H1 (cell line): ENCODE data around the gene CHST11. TPM values are rescaled to one million over a fixed set of nuclear protein-coding genes. Genes with fewer than 3 reads are reported as not detected.

ENCODE experiments used
- CTCF ChIA-PET: fragments of 300-600 bp; sonication (Branson Sonifier 250); formaldehyde crosslinking; loops from one replicate; lab custom pipeline; 2021; ENCODE audit not compliant: partially characterized antibody; lab: Charles Lee
- POLR2A ChIA-PET: fragments of 300-600 bp; sonication (Branson Sonifier 250); formaldehyde crosslinking; loops from one replicate; lab custom pipeline; 2021; ENCODE audit warnings: inconsistent platforms; ENCODE audit not compliant: partially characterized antibody; lab: Charles Lee
- DNase-seq, 2 experiments: peaks; one replicate each; pipeline versions ENCODE4 v3.0.0 to v3.0.0-alpha.2; 2010 to 2022; ENCODE audit warnings: low spot score in 2 of 2, low read depth in 1 of 2, mixed read lengths in 1 of 2
- FAIRE-seq: peaks from 2 replicates; lab custom pipeline; 2011; peaks lifted over from hg19 to GRCh38; lab: Jason Lieb, UNC
- H2AFZ ChIP-seq: 2 replicates; pipeline ENCODE4 v1.8.1; 2012; ENCODE audit warnings: low read length, inconsistent platforms
- H2AK5ac ChIP-seq: 2 replicates; pipeline ENCODE4 v1.6.1; 2013; ENCODE audit warnings: low read depth, low read length
- H2BK120ac ChIP-seq: replicated peaks from 2 replicates; pipeline ENCODE3; 2013; ENCODE audit warnings: low read depth, low read length, inconsistent platforms
- H2BK12ac ChIP-seq: 2 replicates; pipeline ENCODE4 v1.6.1; 2013; ENCODE audit warnings: low read depth, low read length
- H2BK15ac ChIP-seq: 2 replicates; pipeline ENCODE4 v1.6.1; 2013; ENCODE audit warnings: low read length
- H2BK20ac ChIP-seq: 2 replicates; pipeline ENCODE4 v1.6.1; 2013; ENCODE audit warnings: low read length
- H2BK5ac ChIP-seq: 2 replicates; pipeline ENCODE4 v1.6.1; 2013; ENCODE audit warnings: low read depth, low read length
- H3K14ac ChIP-seq: 2 replicates; pipeline ENCODE4 v1.6.1; 2013; ENCODE audit warnings: inconsistent platforms; ENCODE audit not compliant: insufficient read length
- H3K18ac ChIP-seq: 2 replicates; pipeline ENCODE4 v1.6.1; 2013; ENCODE audit warnings: low read length; ENCODE audit errors: extremely low read depth
- H3K23ac ChIP-seq: 2 replicates; pipeline ENCODE4 v1.6.1; 2013; ENCODE audit warnings: inconsistent platforms; ENCODE audit not compliant: insufficient read length
- H3K23me2 ChIP-seq: 2 replicates; pipeline ENCODE4 v1.6.1; 2013; ENCODE audit warnings: low read depth, low read length
- H3K27ac ChIP-seq: 2 replicates; pipeline ENCODE4 v1.6.1; 2011; ENCODE audit warnings: low read depth, low read length, inconsistent platforms
- H3K27me3 ChIP-seq, 4 experiments: replicated peaks in 1 of 4; 1 replicate in 1 of 4; 2 replicates in 3 of 4; pipeline versions ENCODE4 v1.6.1 to v1.8.1; 2011 to 2013; ENCODE audit warnings: low read length in 3 of 4, mild to moderate bottlenecking in 3 of 4, inconsistent platforms in 2 of 4, mixed read lengths in 2 of 4, moderate library complexity in 1 of 4; ENCODE audit not compliant: control insufficient read depth in 3 of 4, insufficient read depth in 3 of 4; ENCODE audit errors: extremely low read depth in 1 of 4
- H3K36me3 ChIP-seq, 4 experiments: 2 replicates each; pipeline versions ENCODE4 v1.6.1 to v1.8.1; 2011 to 2013; ENCODE audit warnings: mild to moderate bottlenecking in 4 of 4, low read length in 3 of 4, moderate library complexity in 2 of 4, control low read depth in 1 of 4, inconsistent platforms in 1 of 4; ENCODE audit not compliant: insufficient read depth in 4 of 4, control insufficient read depth in 2 of 4
- H3K4ac ChIP-seq: replicated peaks from 2 replicates; pipeline ENCODE3; 2013; ENCODE audit warnings: low read length, low read depth, mixed read lengths, inconsistent platforms; ENCODE audit not compliant: insufficient read length
- H3K4me1 ChIP-seq, 4 experiments: replicated peaks in 1 of 4; 1 replicate in 1 of 4; 2 replicates in 3 of 4; pipeline versions ENCODE4 v1.6.1 to v1.8.1; 2011 to 2013; ENCODE audit warnings: low read length in 3 of 4, inconsistent platforms in 2 of 4, mixed read lengths in 1 of 4; ENCODE audit not compliant: insufficient read depth in 4 of 4, control insufficient read depth in 3 of 4
- H3K4me2 ChIP-seq, 2 experiments: 2 replicates each; pipeline versions ENCODE4 v1.6.1 to v1.8.1; 2011 to 2013; ENCODE audit warnings: low read depth in 2 of 2, low read length in 2 of 2, control low read depth in 1 of 2, inconsistent platforms in 1 of 2, mild to moderate bottlenecking in 1 of 2; ENCODE audit not compliant: insufficient read depth in 1 of 2
- H3K4me3 ChIP-seq, 4 experiments: fragments of 200-600, 300-600 bp in 1 of 4; sonication (generic), shearing (Covaris generic), sonication (Bioruptor Twin) in 1 of 4; 2 replicates each; pipeline versions ENCODE4 v1.5.1 to v1.8.1; 2011 to 2016; ENCODE audit warnings: low read length in 4 of 4, low read depth in 3 of 4, control low read depth in 2 of 4, inconsistent platforms in 2 of 4, mild to moderate bottlenecking in 2 of 4, mixed read lengths in 1 of 4, moderate library complexity in 1 of 4; ENCODE audit not compliant: insufficient read depth in 2 of 4; ENCODE audit errors: extremely low read depth in 1 of 4
- H3K56ac ChIP-seq: replicated peaks from 2 replicates; pipeline ENCODE3; 2013; ENCODE audit warnings: low read depth, mild to moderate bottlenecking, mixed read lengths, low read length, inconsistent platforms; ENCODE audit not compliant: insufficient read length
- H3K79me1 ChIP-seq: 2 replicates; pipeline ENCODE4 v1.6.1; 2013; ENCODE audit warnings: low read depth, low read length, control low read depth
- H3K79me2 ChIP-seq, 2 experiments: 2 replicates each; pipeline versions ENCODE4 v1.6.1 to v1.8.1; 2012 to 2013; ENCODE audit warnings: low read length in 2 of 2, mild to moderate bottlenecking in 2 of 2, inconsistent platforms in 1 of 2; ENCODE audit not compliant: insufficient read depth in 2 of 2, control insufficient read depth in 1 of 2
- H3K9ac ChIP-seq, 4 experiments: replicated peaks in 1 of 4; 1 replicate in 1 of 4; 2 replicates in 3 of 4; pipeline versions ENCODE4 v1.6.1 to v1.8.1; 2011 to 2013; ENCODE audit warnings: low read depth in 3 of 4, low read length in 3 of 4, control low read depth in 2 of 4, mild to moderate bottlenecking in 2 of 4, moderate library complexity in 2 of 4, inconsistent platforms in 1 of 4; ENCODE audit errors: extremely low read depth in 1 of 4
- H3K9me3 ChIP-seq, 2 experiments: 2 replicates each; pipeline versions ENCODE4 v1.6.1 to v1.8.1; 2012 to 2013; ENCODE audit warnings: mild to moderate bottlenecking in 2 of 2, moderate library complexity in 2 of 2, control low read depth in 1 of 2, inconsistent platforms in 1 of 2, low read depth in 1 of 2, low read length in 1 of 2, mixed read lengths in 1 of 2; ENCODE audit not compliant: insufficient read depth in 2 of 2
- H4K20me1 ChIP-seq, 2 experiments: replicated peaks in 1 of 2; 2 replicates each; pipeline versions ENCODE3 to v1.8.1; 2011 to 2013; ENCODE audit warnings: inconsistent platforms in 2 of 2, low read length in 2 of 2, mild to moderate bottlenecking in 1 of 2; ENCODE audit not compliant: insufficient read depth in 2 of 2, control insufficient read depth in 1 of 2
- H4K5ac ChIP-seq: 2 replicates; pipeline ENCODE4 v1.6.1; 2013; ENCODE audit warnings: low read length, low read depth, mixed read lengths, inconsistent platforms; ENCODE audit not compliant: insufficient read length
- H4K8ac ChIP-seq: 2 replicates; pipeline ENCODE4 v1.8.0; 2013; ENCODE audit warnings: mild to moderate bottlenecking, moderate library complexity, low read length, inconsistent platforms; ENCODE audit not compliant: insufficient read depth; ENCODE audit errors: extremely low read depth
- H4K91ac ChIP-seq: replicated peaks from 2 replicates; pipeline ENCODE3; 2013; ENCODE audit warnings: low read length, mixed read lengths, inconsistent platforms; ENCODE audit not compliant: insufficient read length
- CREB1 ChIP-seq: IDR thresholded peaks from 2 replicates; pipeline ENCODE4 v1.6.1; 2012; ENCODE audit warnings: inconsistent platforms
- CTBP2 ChIP-seq: IDR thresholded peaks from 2 replicates; pipeline ENCODE4 v1.7.0; 2011; ENCODE audit warnings: borderline replicate concordance, mild to moderate bottlenecking, moderate library complexity, mixed read lengths, low read length; ENCODE audit not compliant: insufficient read depth, insufficient read length
- JUND ChIP-seq: IDR thresholded peaks from 2 replicates; pipeline ENCODE4 v1.6.1; 2011; ENCODE audit warnings: mild to moderate bottlenecking, improper control_type of control experiment, low read length
- KDM1A ChIP-seq: fragments of 200-600, 300-600 bp; sonication (generic); IDR thresholded peaks from 2 replicates; pipeline ENCODE4 v1.7.1; 2016; ENCODE audit warnings: mild to moderate bottlenecking, low read length, borderline replicate concordance
- KDM5A ChIP-seq: fragments of 200-600 bp; IDR thresholded peaks from 2 replicates; pipeline ENCODE4 v1.7.1; 2012; ENCODE audit warnings: mild to moderate bottlenecking, low read length, inconsistent platforms, mixed read lengths
- PHF8 ChIP-seq: fragments of 200-600 bp; sonication (generic); conservative IDR thresholded peaks from 2 replicates; pipeline ENCODE4 v1.7.1; 2012; ENCODE audit warnings: low read depth, mild to moderate bottlenecking, inconsistent platforms, low read length, moderate library complexity
- RAD21 ChIP-seq, 2 experiments: IDR thresholded peaks in 1 of 2; conservative IDR thresholded peaks in 1 of 2; 2 replicates each; pipeline ENCODE4 v1.6.1; 2011; ENCODE audit warnings: low read depth in 2 of 2, low read length in 2 of 2, improper control_type of control experiment in 1 of 2, inconsistent platforms in 1 of 2, mild to moderate bottlenecking in 1 of 2, moderate library complexity in 1 of 2
- SAP30 ChIP-seq: fragments of 300-600 bp; sonication (generic); IDR thresholded peaks from 2 replicates; pipeline ENCODE4 v1.7.1; 2012; ENCODE audit warnings: low read length, moderate library complexity, mild to moderate bottlenecking, inconsistent platforms; ENCODE audit not compliant: insufficient read depth, insufficient replicate concordance
- USF2 ChIP-seq: IDR thresholded peaks from 2 replicates; pipeline ENCODE4 v1.6.1; 2011; ENCODE audit warnings: low read length, improper control_type of control experiment
- WGBS, 2 experiments: shearing (Covaris generic) in 1 of 2; methylation state at CpG; one replicate each; pipeline versions ENCODE4 v1.1.6 to v1.1.7; 2013 to 2015; ENCODE audit warnings: low lambda C conversion rate in 2 of 2, mixed read lengths in 2 of 2, inconsistent platforms in 1 of 2, low coverage in 1 of 2, missing lambda C conversion rate in 1 of 2; ENCODE audit not compliant: insufficient replicate concordance in 2 of 2, insufficient coverage in 1 of 2, insufficient read length in 1 of 2; ENCODE audit errors: extremely low coverage in 1 of 2, missing lambda C conversion rate in 1 of 2; 5-methylcytosine and 5-hydroxymethylcytosine counted together
- polyA plus RNA-seq, 7 experiments: library from polyadenylated mRNA; depleted of rRNA in 3 of 7; stranded (reverse) in 5 of 7; unstranded in 2 of 7; fragments of >200 nt in 5 of 7; fragments of 200-250 nt in 2 of 7; gene quantifications; 1 replicate in 5 of 7; 2 replicates in 1 of 7; 4 replicates in 1 of 7; pipeline versions ENCODE4 v1.2.1 to v1.2.3, GENCODE V29; 2011 to 2013; ENCODE audit warnings: missing spikeins in 2 of 7, mixed read lengths in 2 of 7
- total RNA-seq: library from RNA; stranded (reverse); fragmentation: NEBNext Ultra II Directional; extraction: Animal tissue kit (Norgen Biotek cat#: 25700); gene quantifications from 2 replicates; pipeline ENCODE4 v1.2.1, GENCODE V29; 2021

The CHST11 gene
- total and polyA plus RNA-seq, 2 of the 8 experiments (the other 6 are each of a cell fraction or from before 2014, with no cell fraction given) = 14.4 to 20.8 TPM

GRCh38 chr12:104741497-104742367, 285.0 kb downstream of the CHST11 start:
- ChIA-PET CTCF (interaction anchor here (0.8 to 1.8 kb wide), 5 partner anchors 37 to 360 kb away, joined by 3 to 6 read pairs (median 3); no protein-coding TSS in a partner anchor), POLR2A (no interaction called here)
- H3K9ac ChIP-seq = no peak overlapping the region
- no peaks in the 10 kb centered on the region for H3K79me2 ChIP-seq
- H3K14ac ChIP-seq = no peak overlapping the region
- H3K4me1 ChIP-seq = peaks cover 0 to 13% (median 8%) of the 10 kb centered on the region in 4 experiments; a peak in 6 of 7 replicates
- no peak overlapping the region for H3K4me2 ChIP-seq
- no peaks in the 10 kb centered on the region for H3K9me3 ChIP-seq
- H2BK20ac ChIP-seq = no peak overlapping the region
- H2AFZ ChIP-seq = no peak overlapping the region
- H3K18ac ChIP-seq = no peak overlapping the region
- WGBS, 2 experiments = 86% methylated on average over 15 of the region's 15 CpGs; no CpG with 5 or more reads in 1 of the 2 experiments
- H2BK120ac ChIP-seq = no peak overlapping the region
- no peak overlapping the region for H3K56ac ChIP-seq
- no peak overlapping the region for H3K4ac ChIP-seq
- H2BK15ac ChIP-seq = no peak overlapping the region
- H2BK5ac ChIP-seq = no peak overlapping the region
- no peaks in the 10 kb centered on the region for H3K36me3 ChIP-seq
- DNase-seq (no peak), FAIRE-seq (no peak)
- no peak overlapping the region for H2BK12ac ChIP-seq
- no peaks in the 10 kb centered on the region for H3K79me1 ChIP-seq
- H3K27ac ChIP-seq = no peak overlapping the region
- H3K27me3 ChIP-seq = no peaks in the 10 kb centered on the region
- H4K5ac ChIP-seq = no peak overlapping the region
- no peak overlapping the region for H4K91ac ChIP-seq
- H2AK5ac ChIP-seq = no peak overlapping the region
- no peak overlapping the region for H3K23ac ChIP-seq
- H4K20me1 ChIP-seq = no peaks in the 10 kb centered on the region
- H3K23me2 ChIP-seq = no peaks in the 10 kb centered on the region
- H4K8ac ChIP-seq = no peak overlapping the region
- no peak overlapping the region for H3K4me3 ChIP-seq
- TF ChIP-seq CTBP2 (no peak), KDM1A (peak; percentile 92; the same call in 1 of the 2 replicates), KDM5A (no peak), CREB1 (no peak), SAP30 (no peak), JUND (no peak), USF2 (no peak), PHF8 (no peak), RAD21 (IDR thresholded peaks at IDR 0.05 in 1 of 2, conservative IDR thresholded peaks at IDR 0.05 in 1 of 2; ENCODE audit: low read depth in 2 of 2, low read length in 2 of 2) (no peak)
